Measurements from ENCODE around the gene PNPLA7.
"Not testable (repeated sequence)": the region's sequence is repeated elsewhere in the genome, so short reads cannot be mapped to it uniquely, and the experiment has no call there.

PNPLA7 gene

DNA sequence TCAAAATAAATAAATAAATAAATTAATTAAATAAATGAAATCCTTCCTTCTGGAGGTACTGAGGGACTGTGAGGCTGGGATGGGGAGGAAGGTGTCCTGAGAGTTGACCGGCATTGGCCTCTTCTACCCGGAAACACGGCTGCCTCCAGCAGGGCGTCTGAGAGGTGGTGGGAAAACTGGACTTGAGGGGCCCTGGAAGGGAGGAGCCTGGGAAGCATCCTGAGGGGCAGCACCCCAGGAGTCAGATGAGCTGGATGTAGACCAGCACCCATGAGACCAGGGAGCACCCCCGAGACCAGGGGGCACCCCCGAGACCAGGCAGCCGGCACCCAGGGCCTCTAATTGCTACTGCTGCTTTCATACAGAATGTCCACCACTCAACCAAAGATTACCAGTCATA lies 82.3 kb downstream of the PNPLA7 start:
- Histone ChIP-seq H3K4me3 (ENCODE audit: low read depth in 1 of 2, low read length in 2 of 2) (no peak overlapping the region), H2AFZ (ENCODE audit: low read depth, low read length) (no peak overlapping the region), H3K9ac (ENCODE audit: low read depth, low read length) (no peak overlapping the region), H3K9me3 (ENCODE audit: insufficient read depth, low read length, severe bottlenecking) (no peaks in the 10 kb centered on the region), H3K27ac (ENCODE audit: low read length) (no peak overlapping the region), H3K79me2 (ENCODE audit: insufficient read depth, low read length) (no peaks in the 10 kb centered on the region), H3K4me1 (ENCODE audit: insufficient read depth, low read length) (peaks cover 25% of the 10 kb centered on the region), H3K27me3 (ENCODE audit: insufficient read depth, low read length, poor library complexity) (peaks cover 5% of the 10 kb centered on the region), H3K4me2 (ENCODE audit: insufficient read depth, low read length) (no peak overlapping the region), H3K36me3 (ENCODE audit: insufficient read depth, low read length) (no peaks in the 10 kb centered on the region), H4K20me1 (ENCODE audit: insufficient read depth, low read length) (peaks cover 17% of the 10 kb centered on the region)
- DNase-seq (no peak), ATAC-seq (ENCODE audit: insufficient read depth, low read depth) (no peak)
- TF ChIP-seq, protein P1, sequence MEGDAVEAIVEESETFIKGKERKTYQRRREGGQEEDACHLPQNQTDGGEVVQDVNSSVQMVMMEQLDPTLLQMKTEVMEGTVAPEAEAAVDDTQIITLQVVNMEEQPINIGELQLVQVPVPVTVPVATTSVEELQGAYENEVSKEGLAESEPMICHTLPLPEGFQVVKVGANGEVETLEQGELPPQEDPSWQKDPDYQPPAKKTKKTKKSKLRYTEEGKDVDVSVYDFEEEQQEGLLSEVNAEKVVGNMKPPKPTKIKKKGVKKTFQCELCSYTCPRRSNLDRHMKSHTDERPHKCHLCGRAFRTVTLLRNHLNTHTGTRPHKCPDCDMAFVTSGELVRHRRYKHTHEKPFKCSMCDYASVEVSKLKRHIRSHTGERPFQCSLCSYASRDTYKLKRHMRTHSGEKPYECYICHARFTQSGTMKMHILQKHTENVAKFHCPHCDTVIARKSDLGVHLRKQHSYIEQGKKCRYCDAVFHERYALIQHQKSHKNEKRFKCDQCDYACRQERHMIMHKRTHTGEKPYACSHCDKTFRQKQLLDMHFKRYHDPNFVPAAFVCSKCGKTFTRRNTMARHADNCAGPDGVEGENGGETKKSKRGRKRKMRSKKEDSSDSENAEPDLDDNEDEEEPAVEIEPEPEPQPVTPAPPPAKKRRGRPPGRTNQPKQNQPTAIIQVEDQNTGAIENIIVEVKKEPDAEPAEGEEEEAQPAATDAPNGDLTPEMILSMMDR (IDR thresholded peaks at IDR 0.05; ENCODE audit: borderline replicate concordance, extremely low read depth, low read length, poor library complexity, severe bottlenecking): no peak
- no peak for TF ChIP-seq EZH2 (IDR thresholded peaks at IDR 0.05; ENCODE audit: borderline replicate concordance, low read depth, low read length, severe bottlenecking)

DNA sequence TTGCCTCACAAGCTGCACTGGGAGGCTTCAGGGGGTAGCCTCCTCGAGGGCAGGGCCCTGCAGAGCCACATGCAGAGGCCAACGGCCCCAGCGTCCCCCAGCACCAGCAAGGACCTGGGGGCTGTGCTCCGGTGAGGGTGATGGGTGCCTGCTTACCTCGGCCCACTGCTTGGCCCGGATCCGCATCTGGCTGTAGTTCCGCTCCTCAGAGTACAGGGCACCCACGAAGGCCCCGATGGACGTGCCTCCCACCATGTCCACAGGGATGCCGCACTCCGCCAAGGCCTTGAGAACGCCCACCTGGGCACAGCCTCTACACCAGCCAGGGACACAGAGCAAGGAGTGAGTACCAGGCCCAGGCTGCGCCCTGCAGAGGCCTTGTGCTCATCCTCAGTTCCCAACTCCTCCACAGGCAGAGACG lies 83.0 kb downstream of the PNPLA7 start:
- Histone ChIP-seq H3K4me1 (ENCODE audit: insufficient read depth, low read length) (peaks cover 30% of the 10 kb centered on the region), H3K79me2 (ENCODE audit: insufficient read depth, low read length) (no peaks in the 10 kb centered on the region), H3K9me3 (ENCODE audit: insufficient read depth, low read length, severe bottlenecking) (no peaks in the 10 kb centered on the region), H3K4me3 (ENCODE audit: low read depth in 1 of 2, low read length in 2 of 2) (no peak overlapping the region), H3K27me3 (ENCODE audit: insufficient read depth, low read length, poor library complexity) (peaks cover 9% of the 10 kb centered on the region), H3K4me2 (ENCODE audit: insufficient read depth, low read length) (no peak overlapping the region), H4K20me1 (ENCODE audit: insufficient read depth, low read length) (peaks cover 23% of the 10 kb centered on the region), H3K36me3 (ENCODE audit: insufficient read depth, low read length) (no peaks in the 10 kb centered on the region), H3K9ac (ENCODE audit: low read depth, low read length) (no peak overlapping the region), H2AFZ (ENCODE audit: low read depth, low read length) (no peak overlapping the region), H3K27ac (ENCODE audit: low read length) (no peak overlapping the region)
- ATAC-seq (ENCODE audit: insufficient read depth, low read depth) (no peak), DNase-seq (no peak)
- no peak for TF ChIP-seq EZH2 (IDR thresholded peaks at IDR 0.05; ENCODE audit: borderline replicate concordance, low read depth, low read length, severe bottlenecking)
- TF ChIP-seq, protein P1 (IDR thresholded peaks at IDR 0.05; ENCODE audit: borderline replicate concordance, extremely low read depth, low read length, poor library complexity, severe bottlenecking): no peak

DNA sequence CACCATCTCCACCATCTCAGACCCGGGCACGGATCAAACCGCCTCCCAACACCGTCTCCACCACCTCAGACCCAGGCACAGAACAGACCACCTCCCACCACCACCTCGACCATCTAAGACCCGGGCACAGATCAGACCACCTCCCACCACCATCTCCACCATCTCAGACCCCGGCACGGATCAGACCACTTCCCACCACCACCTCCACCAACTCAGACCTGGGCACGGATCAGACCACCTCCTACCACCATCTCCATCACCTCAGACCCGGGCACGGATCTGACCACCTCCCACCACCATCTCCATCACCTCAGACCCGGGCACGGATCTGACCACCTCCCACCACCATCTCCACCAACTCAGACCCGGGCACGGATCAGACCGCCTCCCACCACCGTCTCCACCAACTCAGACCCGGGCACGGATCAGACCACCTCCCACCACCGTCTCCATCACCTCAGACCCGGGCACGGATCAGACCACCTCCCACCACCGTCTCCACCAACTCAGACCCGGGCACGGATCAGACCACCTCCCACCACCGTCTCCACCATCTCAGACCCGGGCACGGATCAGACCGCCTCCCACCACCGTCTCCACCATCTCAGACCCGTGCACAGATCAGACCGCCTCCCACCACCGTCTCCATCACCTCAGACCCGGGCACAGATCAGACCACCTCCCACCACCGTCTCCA lies 83.7 kb downstream of the PNPLA7 start:
- DNase-seq; H3K4me2 ChIP-seq (ENCODE audit: insufficient read depth, low read length); H3K36me3 ChIP-seq (ENCODE audit: insufficient read depth, low read length); H3K79me2 ChIP-seq (ENCODE audit: insufficient read depth, low read length); H3K9ac ChIP-seq (ENCODE audit: low read depth, low read length); H3K27ac ChIP-seq (ENCODE audit: low read length); H3K9me3 ChIP-seq (ENCODE audit: insufficient read depth, low read length, severe bottlenecking); ATAC-seq (ENCODE audit: insufficient read depth, low read depth); H2AFZ ChIP-seq (ENCODE audit: low read depth, low read length); H3K4me3 ChIP-seq (ENCODE audit: low read depth in 1 of 2, low read length in 2 of 2): not testable (repeated sequence)
- Histone ChIP-seq H3K4me1 (ENCODE audit: insufficient read depth, low read length) (peaks cover 34% of the 10 kb centered on the region), H4K20me1 (ENCODE audit: insufficient read depth, low read length) (peaks cover 28% of the 10 kb centered on the region), H3K27me3 (ENCODE audit: insufficient read depth, low read length, poor library complexity) (peaks cover 11% of the 10 kb centered on the region)

DNA sequence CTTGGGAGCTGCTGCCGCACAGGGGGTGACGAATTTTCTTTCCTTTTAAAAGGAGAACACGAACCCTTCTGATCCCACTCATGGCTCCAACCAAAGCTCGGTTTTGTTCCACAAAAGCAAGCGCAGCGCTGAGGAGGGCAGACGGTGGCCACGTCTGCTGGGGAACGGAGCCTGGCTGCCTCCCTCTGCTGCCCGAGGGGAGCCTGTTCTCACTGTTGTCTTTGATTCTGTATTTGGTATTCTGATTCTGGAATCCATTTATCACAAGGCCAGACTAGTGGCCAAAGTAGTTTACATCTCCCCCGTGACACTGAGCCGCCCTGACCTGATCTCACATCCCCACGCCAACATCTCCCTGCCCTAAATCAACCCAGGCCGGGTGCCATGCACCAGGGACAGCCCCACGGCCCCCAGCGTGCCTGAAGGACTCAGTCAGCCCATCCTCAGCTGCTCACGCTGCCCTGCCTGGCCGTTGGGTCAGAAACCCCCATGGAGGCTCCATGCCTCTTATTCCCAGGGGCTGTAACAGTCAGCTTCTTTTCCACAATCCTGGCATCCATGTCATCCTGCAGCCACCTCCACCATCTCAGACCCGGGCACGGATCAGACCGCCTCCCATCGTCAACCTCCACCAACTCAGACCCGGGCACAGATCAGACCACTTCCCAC lies 84.3 kb downstream of the PNPLA7 start:
- TF ChIP-seq EZH2 (IDR thresholded peaks at IDR 0.05; ENCODE audit: borderline replicate concordance, low read depth, low read length, severe bottlenecking): no peak
- TF ChIP-seq, protein P1 (IDR thresholded peaks at IDR 0.05; ENCODE audit: borderline replicate concordance, extremely low read depth, low read length, poor library complexity, severe bottlenecking): no peak
- no peak overlapping the region for H3K4me3 ChIP-seq (ENCODE audit: low read depth in 1 of 2, low read length in 2 of 2)
- peaks cover 30% of the 10 kb centered on the region for H3K4me1 ChIP-seq (ENCODE audit: insufficient read depth, low read length)
- H3K27ac ChIP-seq (ENCODE audit: low read length): no peak overlapping the region
- DNase-seq (no peak), ATAC-seq (ENCODE audit: insufficient read depth, low read depth) (no peak)
- no peaks in the 10 kb centered on the region for H3K36me3 ChIP-seq (ENCODE audit: insufficient read depth, low read length)
- no peaks in the 10 kb centered on the region for H3K9me3 ChIP-seq (ENCODE audit: insufficient read depth, low read length, severe bottlenecking)
- peaks cover 35% of the 10 kb centered on the region for H4K20me1 ChIP-seq (ENCODE audit: insufficient read depth, low read length)
- no peak overlapping the region for H2AFZ ChIP-seq (ENCODE audit: low read depth, low read length)
- no peak overlapping the region for H3K4me2 ChIP-seq (ENCODE audit: insufficient read depth, low read length)
- no peak overlapping the region for H3K9ac ChIP-seq (ENCODE audit: low read depth, low read length)
- H3K27me3 ChIP-seq (ENCODE audit: insufficient read depth, low read length, poor library complexity): peaks cover 11% of the 10 kb centered on the region
- H3K79me2 ChIP-seq (ENCODE audit: insufficient read depth, low read length): no peaks in the 10 kb centered on the region
